ENCODE data around the gene PRKAR1B. TPM values are rescaled to one million over a fixed set of nuclear protein-coding genes. Genes with fewer than 3 reads are reported as not detected.
A peak's percentile ranks its signal among the peaks of the same experiment; 100 is the strongest.
"Not testable (repeated sequence)": the region's sequence is repeated elsewhere in the genome, so short reads cannot be mapped to it uniquely, and the experiment has no call there.

The PRKAR1B gene
- total RNA-seq, 1 donor from 2014 or later: 21.7 TPM

DNA sequence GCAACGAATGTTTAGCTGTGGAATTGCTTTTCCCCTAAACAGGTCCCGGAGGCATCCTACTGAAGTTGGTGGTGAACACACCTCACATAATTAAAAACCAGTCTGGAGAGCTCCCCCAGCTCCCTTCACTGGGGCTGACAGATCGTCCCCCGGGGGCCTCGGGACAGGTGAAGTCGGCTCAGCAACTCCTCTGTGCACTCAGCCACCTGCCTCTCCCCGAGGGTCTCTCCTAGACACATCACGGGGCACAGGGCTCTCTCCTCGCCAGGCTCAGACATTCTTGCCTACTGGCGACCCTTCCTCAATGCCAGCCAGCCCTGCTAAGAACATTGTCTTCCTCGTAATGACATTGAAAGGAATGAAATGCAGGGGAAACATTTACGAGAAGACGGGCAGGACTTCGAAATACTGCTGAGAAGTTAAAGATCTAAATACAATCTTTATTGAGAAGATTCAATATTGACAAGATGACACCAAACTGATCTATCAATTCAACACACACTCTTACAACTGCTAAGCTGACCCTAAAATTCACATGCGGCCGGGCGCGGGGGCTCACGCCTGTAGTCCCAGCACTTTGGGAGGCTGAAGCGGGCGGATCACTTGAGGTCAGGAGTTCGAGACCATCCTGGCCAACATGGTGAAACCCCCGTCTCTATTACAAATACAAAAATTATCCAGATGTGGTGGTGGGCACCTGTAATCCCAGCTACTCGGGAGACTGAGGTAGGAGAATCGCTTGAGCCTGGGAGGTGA, 88.6 kb downstream of the PRKAR1B start:
- Mint-ChIP-seq H3K27me3 (ENCODE audit: unreplicated experiment) (no peaks in the 10 kb centered on the region), H3K9me3 (ENCODE audit: unreplicated experiment) (no peaks in the 10 kb centered on the region), H3K27ac (ENCODE audit: unreplicated experiment) (no peak overlapping the region), H3K4me1 (ENCODE audit: unreplicated experiment) (no peaks in the 10 kb centered on the region), H3K36me3 (ENCODE audit: low read depth, unreplicated experiment) (no peaks in the 10 kb centered on the region), H3K4me3 (ENCODE audit: unreplicated experiment) (no peak overlapping the region)
- TF ChIP-seq, protein P1, sequence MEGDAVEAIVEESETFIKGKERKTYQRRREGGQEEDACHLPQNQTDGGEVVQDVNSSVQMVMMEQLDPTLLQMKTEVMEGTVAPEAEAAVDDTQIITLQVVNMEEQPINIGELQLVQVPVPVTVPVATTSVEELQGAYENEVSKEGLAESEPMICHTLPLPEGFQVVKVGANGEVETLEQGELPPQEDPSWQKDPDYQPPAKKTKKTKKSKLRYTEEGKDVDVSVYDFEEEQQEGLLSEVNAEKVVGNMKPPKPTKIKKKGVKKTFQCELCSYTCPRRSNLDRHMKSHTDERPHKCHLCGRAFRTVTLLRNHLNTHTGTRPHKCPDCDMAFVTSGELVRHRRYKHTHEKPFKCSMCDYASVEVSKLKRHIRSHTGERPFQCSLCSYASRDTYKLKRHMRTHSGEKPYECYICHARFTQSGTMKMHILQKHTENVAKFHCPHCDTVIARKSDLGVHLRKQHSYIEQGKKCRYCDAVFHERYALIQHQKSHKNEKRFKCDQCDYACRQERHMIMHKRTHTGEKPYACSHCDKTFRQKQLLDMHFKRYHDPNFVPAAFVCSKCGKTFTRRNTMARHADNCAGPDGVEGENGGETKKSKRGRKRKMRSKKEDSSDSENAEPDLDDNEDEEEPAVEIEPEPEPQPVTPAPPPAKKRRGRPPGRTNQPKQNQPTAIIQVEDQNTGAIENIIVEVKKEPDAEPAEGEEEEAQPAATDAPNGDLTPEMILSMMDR (IDR thresholded peaks at IDR 0.05; ENCODE audit: unreplicated experiment): no peak
- no peak for DNase-seq (ENCODE audit: low spot score)

DNA sequence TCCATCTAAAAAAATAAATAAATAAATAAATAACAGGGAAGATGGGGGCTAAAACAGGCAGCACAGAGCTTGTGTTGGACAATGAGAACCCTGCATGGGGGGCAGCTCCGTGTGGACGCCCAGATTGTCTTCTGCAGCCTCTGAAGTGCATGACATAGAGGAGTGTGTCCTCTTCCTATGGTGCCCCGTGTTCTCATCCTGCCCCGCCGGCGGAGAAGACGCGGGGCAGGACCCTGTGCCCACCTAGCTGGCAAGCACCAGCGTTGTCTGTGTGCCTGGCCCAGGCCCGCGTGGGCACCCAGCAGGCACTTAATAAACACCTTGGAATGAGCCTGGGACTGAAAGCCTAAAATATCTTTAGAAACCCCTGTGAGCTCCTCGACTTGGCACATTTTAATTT, 89.3 kb downstream of the PRKAR1B start:
- H3K27ac Mint-ChIP-seq (ENCODE audit: unreplicated experiment): no peak overlapping the region
- TF ChIP-seq, protein P1 (IDR thresholded peaks at IDR 0.05; ENCODE audit: unreplicated experiment): no peak
- H3K4me1 Mint-ChIP-seq (ENCODE audit: unreplicated experiment): no peaks in the 10 kb centered on the region
- no peak overlapping the region for H3K4me3 Mint-ChIP-seq (ENCODE audit: unreplicated experiment)
- no peak for DNase-seq (ENCODE audit: low spot score)
- peaks cover 3% of the 10 kb centered on the region for H3K36me3 Mint-ChIP-seq (ENCODE audit: low read depth, unreplicated experiment)
- H3K27me3 Mint-ChIP-seq (ENCODE audit: unreplicated experiment): no peaks in the 10 kb centered on the region
- no peaks in the 10 kb centered on the region for H3K9me3 Mint-ChIP-seq (ENCODE audit: unreplicated experiment)

DNA sequence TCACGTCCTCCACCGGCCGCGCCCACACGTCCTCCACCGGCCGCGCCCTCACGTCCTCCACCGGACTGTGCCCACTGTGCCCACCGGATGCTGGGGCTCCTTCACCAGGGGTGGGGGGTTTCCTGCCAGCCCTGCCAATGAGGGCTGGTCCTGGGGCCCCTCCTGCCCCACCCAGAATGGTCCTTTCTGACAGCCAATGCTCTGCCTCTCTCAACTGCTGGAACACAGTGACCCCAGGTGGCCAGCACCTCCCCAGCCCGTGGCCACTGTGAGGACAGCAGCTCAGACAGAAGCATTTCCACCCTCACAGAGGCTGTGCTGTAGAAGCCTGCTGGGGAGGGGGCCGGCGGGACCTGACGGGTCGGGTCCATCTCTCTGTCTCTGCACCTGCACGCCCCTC, 90.7 kb downstream of the PRKAR1B start:
- Mint-ChIP-seq H3K9me3 (ENCODE audit: unreplicated experiment) (no peaks in the 10 kb centered on the region), H3K27ac (ENCODE audit: unreplicated experiment) (no peak overlapping the region), H3K4me1 (ENCODE audit: unreplicated experiment) (no peaks in the 10 kb centered on the region), H3K36me3 (ENCODE audit: low read depth, unreplicated experiment) (peaks cover 3% of the 10 kb centered on the region), H3K4me3 (ENCODE audit: unreplicated experiment) (no peak overlapping the region), H3K27me3 (ENCODE audit: unreplicated experiment) (peaks cover 1% of the 10 kb centered on the region)
- peak; percentile 42 for DNase-seq (ENCODE audit: low spot score)
- TF ChIP-seq, protein P1 (IDR thresholded peaks at IDR 0.05; ENCODE audit: unreplicated experiment): no peak

DNA sequence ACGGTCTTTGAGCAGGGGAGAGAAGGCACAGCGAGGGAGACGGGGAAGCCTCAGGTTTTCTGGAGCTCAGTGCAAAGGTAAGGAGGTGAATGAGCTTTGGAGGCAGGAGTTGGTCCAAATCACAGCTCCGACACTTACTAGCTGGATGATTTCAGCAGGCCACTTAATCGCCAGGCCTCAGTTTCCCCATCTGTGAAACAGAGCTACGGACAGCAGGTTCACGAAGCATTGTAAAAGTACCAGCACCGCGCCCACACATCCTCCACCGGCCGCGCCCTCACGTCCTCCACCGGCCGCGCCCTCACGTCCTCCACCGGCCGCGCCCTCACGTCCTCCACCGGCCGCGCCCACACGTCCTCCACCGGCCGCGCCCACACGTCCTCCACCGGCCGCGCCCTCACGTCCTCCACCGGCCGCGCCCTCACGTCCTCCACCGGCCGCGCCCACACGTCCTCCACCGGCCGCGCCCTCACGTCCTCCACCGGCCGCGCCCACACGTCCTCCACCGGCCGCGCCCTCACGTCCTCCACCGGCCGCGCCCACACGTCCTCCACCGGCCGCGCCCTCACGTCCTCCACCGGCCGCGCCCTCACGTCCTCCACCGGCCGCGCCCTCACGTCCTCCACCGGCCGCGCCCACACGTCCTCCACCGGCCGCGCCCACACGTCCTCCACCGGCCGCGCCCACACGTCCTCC, 91.2 kb downstream of the PRKAR1B start:
- H3K4me3 Mint-ChIP-seq (ENCODE audit: unreplicated experiment); H3K27ac Mint-ChIP-seq (ENCODE audit: unreplicated experiment); H3K27me3 Mint-ChIP-seq (ENCODE audit: unreplicated experiment); DNase-seq (ENCODE audit: low spot score); H3K9me3 Mint-ChIP-seq (ENCODE audit: unreplicated experiment); H3K36me3 Mint-ChIP-seq (ENCODE audit: low read depth, unreplicated experiment); H3K4me1 Mint-ChIP-seq (ENCODE audit: unreplicated experiment): not testable (repeated sequence)

DNA sequence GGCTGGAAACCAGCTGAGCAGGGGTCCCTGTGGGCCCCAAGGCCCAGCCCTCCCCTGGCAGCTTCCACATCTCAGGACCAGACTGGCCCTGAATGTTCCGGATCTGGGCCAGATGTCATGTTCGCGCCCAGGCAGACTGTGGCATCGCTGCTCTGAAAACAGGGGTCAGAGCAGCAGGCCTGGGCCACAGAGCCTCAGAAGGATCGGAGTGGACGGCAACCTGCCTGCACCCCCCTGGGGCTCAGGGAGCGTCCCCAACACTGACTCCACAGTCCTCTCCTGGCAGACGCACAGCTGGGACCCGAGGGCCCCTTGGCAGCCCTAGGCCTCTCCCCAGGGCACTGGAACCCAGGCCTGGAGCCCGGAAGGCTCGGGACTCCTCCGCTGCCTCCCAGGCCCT, 91.9 kb downstream of the PRKAR1B start:
- no peak overlapping the region for H3K4me3 Mint-ChIP-seq (ENCODE audit: unreplicated experiment)
- no peak for DNase-seq (ENCODE audit: low spot score)
- no peaks in the 10 kb centered on the region for H3K9me3 Mint-ChIP-seq (ENCODE audit: unreplicated experiment)
- H3K4me1 Mint-ChIP-seq (ENCODE audit: unreplicated experiment): no peaks in the 10 kb centered on the region
- peaks cover 3% of the 10 kb centered on the region for H3K36me3 Mint-ChIP-seq (ENCODE audit: low read depth, unreplicated experiment)
- no peak overlapping the region for H3K27ac Mint-ChIP-seq (ENCODE audit: unreplicated experiment)
- TF ChIP-seq, protein P1 (IDR thresholded peaks at IDR 0.05; ENCODE audit: unreplicated experiment): no peak
- peaks cover 1% of the 10 kb centered on the region for H3K27me3 Mint-ChIP-seq (ENCODE audit: unreplicated experiment)

Data from endothelial cell (in vitro differentiated cells).